CD8-positive, alpha-beta memory T cell (primary cell): Measurements from ENCODE around the gene VANGL2. TPM values are rescaled to one million over a fixed set of nuclear protein-coding genes. Genes with fewer than 3 reads are reported as not detected.

ENCODE experiments used
- CTCF ChIA-PET: fragments of 350-600 bp; sonication (Branson Sonifier 250); formaldehyde crosslinking; loops from one replicate; lab custom pipeline; 2021; ENCODE audit warnings: antibody characterized with exemption; lab: Charles Lee
- POLR2A ChIA-PET: fragments of 350-600 bp; sonication (Branson Sonifier 250); formaldehyde crosslinking; loops from one replicate; lab custom pipeline; 2021; ENCODE audit warnings: antibody characterized with exemption; lab: Charles Lee
- DNase-seq, 5 donors: peaks; one replicate each; pipeline versions ENCODE4 v3.0.0 to v3.0.0-alpha.2; 2020 to 2022; ENCODE audit warnings: mixed read lengths in 1 of 5
- H3K27ac ChIP-seq: one replicate; pipeline ENCODE4 v1.7.0; 2013; ENCODE audit warnings: low read depth, mild to moderate bottlenecking, low read length, moderate library complexity
- H3K27me3 ChIP-seq: 2 replicates; pipeline ENCODE4 v1.7.0; 2013; ENCODE audit warnings: low read length, mild to moderate bottlenecking; ENCODE audit not compliant: insufficient read depth, poor library complexity, severe bottlenecking
- H3K36me3 ChIP-seq: 2 replicates; pipeline ENCODE4 v1.7.0; 2013; ENCODE audit warnings: mild to moderate bottlenecking, low read length, moderate library complexity; ENCODE audit not compliant: insufficient read depth
- H3K4me1 ChIP-seq: 2 replicates; pipeline ENCODE4 v1.7.0; 2013; ENCODE audit warnings: mild to moderate bottlenecking, low read length, moderate library complexity; ENCODE audit not compliant: insufficient read depth
- H3K4me3 ChIP-seq: 2 replicates; pipeline ENCODE4 v1.7.0; 2013; ENCODE audit warnings: mild to moderate bottlenecking, low read length
- H3K9me3 ChIP-seq: 2 replicates; pipeline ENCODE4 v1.7.0; 2013; ENCODE audit warnings: mild to moderate bottlenecking, low read length
- H3K27ac Mint-ChIP-seq, 8 donors: one replicate each; pipeline ENCODE4 v1.8.0; 2020 to 2021; ENCODE audit warnings: mixed read lengths in 8 of 8, mild to moderate bottlenecking in 6 of 8, inconsistent platforms in 3 of 8, moderate library complexity in 3 of 8
- H3K27me3 Mint-ChIP-seq, 2 donors: one replicate each; pipeline ENCODE4 v1.8.0; 2020 to 2021; ENCODE audit warnings: mixed read lengths in 2 of 2, mild to moderate bottlenecking in 1 of 2, moderate library complexity in 1 of 2
- H3K36me3 Mint-ChIP-seq, 3 donors: one replicate each; pipeline ENCODE4 v1.8.0; 2020 to 2021; ENCODE audit warnings: mixed read lengths in 3 of 3, inconsistent platforms in 1 of 3, mild to moderate bottlenecking in 1 of 3
- H3K4me1 Mint-ChIP-seq, 3 donors: one replicate each; pipeline ENCODE4 v1.8.0; 2020 to 2021; ENCODE audit warnings: mixed read lengths in 3 of 3, inconsistent platforms in 1 of 3, mild to moderate bottlenecking in 1 of 3
- H3K4me3 Mint-ChIP-seq, 7 donors: one replicate each; pipeline ENCODE4 v1.8.0; 2020 to 2021; ENCODE audit warnings: mixed read lengths in 7 of 7, mild to moderate bottlenecking in 6 of 7, moderate library complexity in 4 of 7, inconsistent platforms in 2 of 7
- H3K9me3 Mint-ChIP-seq, 5 donors: one replicate each; pipeline ENCODE4 v1.8.0; 2020 to 2022; ENCODE audit warnings: mixed read lengths in 5 of 5, mild to moderate bottlenecking in 3 of 5, moderate library complexity in 2 of 5, inconsistent platforms in 1 of 5
- polyA plus RNA-seq: library from polyadenylated mRNA; unstranded; fragments of 300-500 nt; fragmentation: Illumina TruSeq; gene quantifications from one replicate; pipeline ENCODE4 v1.2.3, GENCODE V29; 2021
- total RNA-seq, 2 experiments: library from RNA; stranded (reverse); gene quantifications; one replicate each; pipeline ENCODE4 v1.2.3, GENCODE V29; 2021

Gene VANGL2
- total and polyA plus RNA-seq, 3 experiments from 2014 or later = 0.04 to 0.07 TPM; not detected in 1

- Histone ChIP-seq H3K4me3 (no peak overlapping the region), H3K4me1 (peaks cover 5% of the 10 kb centered on the region), H3K27ac (no peak overlapping the region), H3K9me3 (no peaks in the 10 kb centered on the region), H3K36me3 (no peaks in the 10 kb centered on the region), H3K27me3 (peaks cover 16% of the 10 kb centered on the region)
- Mint-ChIP-seq H3K36me3 (no peaks in the 10 kb centered on the region), H3K4me1 (peaks cover 6% of the 10 kb centered on the region in 3 donors), H3K27ac (no peak overlapping the region), H3K4me3 (peak overlapping the region in 2 of 7 donors; percentile 2 to 15), H3K27me3 (peaks cover 17 to 27% of the 10 kb centered on the region in 2 donors), H3K9me3 (no peaks in the 10 kb centered on the region)
- POLR2A ChIA-PET = no interaction called here
- no peak for DNase-seq
- CTCF ChIA-PET = no interaction called here
Measured at GRCh38 chr1:160402001-160402795, 1.8 kb downstream of the VANGL2 start.

GRCh38 chr1:160403244-160403643 is 2.9 kb downstream of the VANGL2 start:
- H3K27me3 ChIP-seq = peaks cover 16% of the 10 kb centered on the region
- Mint-ChIP-seq H3K9me3 (no peaks in the 10 kb centered on the region), H3K27me3 (peaks cover 17 to 27% of the 10 kb centered on the region in 2 donors), H3K4me1 (peaks cover 6% of the 10 kb centered on the region in 3 donors), H3K27ac (no peak overlapping the region), H3K36me3 (no peaks in the 10 kb centered on the region), H3K4me3 (peak overlapping the region in 1 of 7 donors; percentile 16)
- no peaks in the 10 kb centered on the region for H3K36me3 ChIP-seq
- no peak overlapping the region for H3K27ac ChIP-seq
- DNase-seq = no peak
- H3K4me1 ChIP-seq = peaks cover 5% of the 10 kb centered on the region
- CTCF ChIA-PET = no interaction called here
- no peak overlapping the region for H3K4me3 ChIP-seq
- POLR2A ChIA-PET = no interaction called here
- H3K9me3 ChIP-seq = no peaks in the 10 kb centered on the region

- no peak overlapping the region for H3K4me3 Mint-ChIP-seq
- H3K9me3 Mint-ChIP-seq = no peaks in the 10 kb centered on the region
- CTCF ChIA-PET = no interaction called here
- Histone ChIP-seq H3K27me3 (peaks cover 16% of the 10 kb centered on the region), H3K27ac (no peak overlapping the region), H3K36me3 (no peaks in the 10 kb centered on the region), H3K4me3 (no peak overlapping the region), H3K9me3 (no peaks in the 10 kb centered on the region), H3K4me1 (peaks cover 5% of the 10 kb centered on the region)
- no peaks in the 10 kb centered on the region for H3K36me3 Mint-ChIP-seq
- H3K4me1 Mint-ChIP-seq = peaks cover 6% of the 10 kb centered on the region in 3 donors
- DNase-seq = no peak
- POLR2A ChIA-PET = no interaction called here
- H3K27me3 Mint-ChIP-seq = peaks cover 15 to 23% of the 10 kb centered on the region in 2 donors
- no peak overlapping the region for H3K27ac Mint-ChIP-seq
Measured at GRCh38 chr1:160404094-160404493, 3.7 kb downstream of the VANGL2 start.

- H3K27me3 Mint-ChIP-seq = peaks cover 15 to 20% of the 10 kb centered on the region in 2 donors
- POLR2A ChIA-PET = no interaction called here
- no peak for DNase-seq
- no peaks in the 10 kb centered on the region for H3K9me3 Mint-ChIP-seq
- H3K27ac ChIP-seq = no peak overlapping the region
- H3K4me1 Mint-ChIP-seq = peaks cover 6% of the 10 kb centered on the region in 3 donors
- peaks cover 5% of the 10 kb centered on the region for H3K4me1 ChIP-seq
- H3K36me3 ChIP-seq = no peaks in the 10 kb centered on the region
- H3K9me3 ChIP-seq = no peaks in the 10 kb centered on the region
- no peaks in the 10 kb centered on the region for H3K36me3 Mint-ChIP-seq
- peaks cover 12% of the 10 kb centered on the region for H3K27me3 ChIP-seq
- no peak overlapping the region for H3K4me3 ChIP-seq
- H3K27ac Mint-ChIP-seq = peak overlapping the region in 1 of 8 donors; percentile 77
- H3K4me3 Mint-ChIP-seq = no peak overlapping the region
- CTCF ChIA-PET = no interaction called here
Measured at GRCh38 chr1:160405331-160405877, 5.0 kb downstream of the VANGL2 start.

- Mint-ChIP-seq H3K36me3 (no peaks in the 10 kb centered on the region), H3K27ac (no peak overlapping the region), H3K27me3 (peaks cover 12 to 16% of the 10 kb centered on the region in 2 donors), H3K4me1 (peaks cover 1 to 3% (median 2%) of the 10 kb centered on the region in 3 donors), H3K4me3 (no peak overlapping the region), H3K9me3 (no peaks in the 10 kb centered on the region)
- Histone ChIP-seq H3K4me3 (no peak overlapping the region), H3K27me3 (peaks cover 7% of the 10 kb centered on the region), H3K4me1 (no peaks in the 10 kb centered on the region), H3K9me3 (no peaks in the 10 kb centered on the region), H3K36me3 (no peaks in the 10 kb centered on the region), H3K27ac (no peak overlapping the region)
- CTCF ChIA-PET = interaction anchor here (1.9 kb wide), 1 partner anchor 8 kb away, joined by 4 read pairs; no protein-coding TSS in a partner anchor
- DNase-seq = no peak
- POLR2A ChIA-PET = no interaction called here
Measured at GRCh38 chr1:160406131-160406968, 6.0 kb downstream of the VANGL2 start.

GRCh38 chr1:160407839-160408801 is 7.8 kb downstream of the VANGL2 start:
- H3K27ac ChIP-seq = no peak overlapping the region
- no peaks in the 10 kb centered on the region for H3K9me3 Mint-ChIP-seq
- H3K4me1 ChIP-seq = no peaks in the 10 kb centered on the region
- no peak overlapping the region for H3K4me3 ChIP-seq
- no peaks in the 10 kb centered on the region for H3K36me3 ChIP-seq
- H3K27me3 Mint-ChIP-seq = peaks cover 0 to 3% of the 10 kb centered on the region in 2 donors
- no peaks in the 10 kb centered on the region for H3K27me3 ChIP-seq
- no peaks in the 10 kb centered on the region for H3K36me3 Mint-ChIP-seq
- no peak for DNase-seq
- CTCF ChIA-PET = interaction anchor here (0.6 to 1.9 kb wide), 3 partner anchors 10 to 215 kb away, joined by 3 to 4 read pairs (median 3); no protein-coding TSS in a partner anchor
- POLR2A ChIA-PET = no interaction called here
- no peaks in the 10 kb centered on the region for H3K9me3 ChIP-seq
- no peak overlapping the region for H3K27ac Mint-ChIP-seq
- no peak overlapping the region for H3K4me3 Mint-ChIP-seq
- H3K4me1 Mint-ChIP-seq = no peaks in the 10 kb centered on the region

GRCh38 chr1:160408864-160409263 is 8.5 kb downstream of the VANGL2 start:
- ChIA-PET CTCF (interaction anchor here (0.8 kb wide), 1 partner anchor 216 kb away, joined by 3 read pairs; no protein-coding TSS in a partner anchor), POLR2A (no interaction called here)
- no peak for DNase-seq
- Mint-ChIP-seq H3K36me3 (no peaks in the 10 kb centered on the region), H3K27me3 (peaks cover 0 to 3% of the 10 kb centered on the region in 2 donors), H3K9me3 (no peaks in the 10 kb centered on the region), H3K4me3 (no peak overlapping the region), H3K27ac (no peak overlapping the region), H3K4me1 (no peaks in the 10 kb centered on the region)
- no peak overlapping the region for H3K27ac ChIP-seq
- no peaks in the 10 kb centered on the region for H3K9me3 ChIP-seq
- no peaks in the 10 kb centered on the region for H3K36me3 ChIP-seq
- H3K4me3 ChIP-seq = no peak overlapping the region
- H3K4me1 ChIP-seq = no peaks in the 10 kb centered on the region
- H3K27me3 ChIP-seq = no peaks in the 10 kb centered on the region
